Type B pancreatic cell (in vitro differentiated cells): ENCODE data around the gene EHD1. TPM values are rescaled to one million over a fixed set of nuclear protein-coding genes. Genes with fewer than 3 reads are reported as not detected.

ENCODE experiments used
- DNase-seq: peaks from one replicate; pipeline ENCODE4 v3.0.0; 2021; ENCODE audit warnings: mixed read lengths; ENCODE audit not compliant: unreplicated experiment; ENCODE audit errors: extremely low spot score
- H3K27ac Mint-ChIP-seq: 2 replicates; pipeline ENCODE4 v1.8.0; 2021; ENCODE audit warnings: mild to moderate bottlenecking, mixed read lengths
- H3K27me3 Mint-ChIP-seq: 2 replicates; pipeline ENCODE4 v1.8.0; 2021; ENCODE audit warnings: mixed read lengths
- H3K36me3 Mint-ChIP-seq: 2 replicates; pipeline ENCODE4 v1.8.0; 2021; ENCODE audit warnings: mixed read lengths
- H3K4me1 Mint-ChIP-seq: one replicate; pipeline ENCODE4 v1.8.0; 2021; ENCODE audit warnings: mixed read lengths; ENCODE audit not compliant: unreplicated experiment
- H3K4me3 Mint-ChIP-seq: 2 replicates; pipeline ENCODE4 v1.8.0; 2021; ENCODE audit warnings: mild to moderate bottlenecking, mixed read lengths
- H3K9me3 Mint-ChIP-seq: 2 replicates; pipeline ENCODE4 v1.8.0; 2021; ENCODE audit warnings: mixed read lengths
- CTCF ChIP-seq: fragments of 200-600 bp; sonication (generic); conservative IDR thresholded peaks from 2 replicates; pipeline ENCODE4 v1.5.0; 2021; ENCODE audit warnings: antibody characterized with exemption, mild to moderate bottlenecking
- total RNA-seq: library from RNA; stranded (reverse); gene quantifications from 2 replicates; pipeline ENCODE4 v1.2.1, GENCODE V29; 2021; ENCODE audit warnings: low replicate concordance

Gene EHD1
- total RNA-seq, 1 donor from 2014 or later = 86.6 TPM

DNA sequence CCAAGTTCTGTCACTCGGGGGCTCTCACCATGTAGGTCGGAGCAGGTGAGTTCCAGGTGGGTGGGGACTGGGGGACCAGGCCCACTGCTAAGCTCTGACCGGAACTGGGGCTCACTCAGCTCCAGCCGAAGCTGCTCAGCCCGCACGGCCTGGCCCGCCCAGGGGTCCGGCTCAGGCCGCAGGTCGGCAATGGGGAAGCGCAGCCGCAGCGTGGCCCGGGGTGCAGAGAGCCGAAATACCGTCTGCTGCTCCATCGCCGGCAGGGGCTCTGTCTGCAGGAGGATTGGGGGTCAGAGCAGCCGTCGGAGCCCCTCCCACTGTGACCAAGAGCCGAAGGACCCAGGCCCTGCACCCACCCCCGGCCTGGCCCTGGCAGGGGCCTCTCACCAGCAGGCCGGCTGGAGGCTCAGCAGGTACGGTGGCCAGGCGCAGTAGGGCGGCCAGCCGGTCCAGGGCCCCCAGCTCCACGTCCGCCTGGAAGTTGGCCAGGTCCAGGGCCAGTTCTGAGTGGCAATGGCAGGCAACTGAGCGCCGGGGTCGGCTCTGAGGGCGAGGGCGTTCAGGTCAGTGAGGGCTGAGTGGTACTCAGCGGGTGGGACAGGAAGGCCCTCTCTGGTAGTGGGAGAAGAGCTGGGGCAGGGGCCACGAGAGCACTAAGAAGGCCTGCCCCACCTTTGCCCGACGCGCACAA lies 31.4 kb upstream of the EHD1 start:
- H3K9me3 Mint-ChIP-seq = no peaks in the 10 kb centered on the region
- H3K4me3 Mint-ChIP-seq = no peak overlapping the region
- peaks cover 4% of the 10 kb centered on the region for H3K36me3 Mint-ChIP-seq
- H3K27me3 Mint-ChIP-seq = no peaks in the 10 kb centered on the region
- no peak for DNase-seq
- H3K27ac Mint-ChIP-seq = no peak overlapping the region
- no peak for TF ChIP-seq CTCF
- H3K4me1 Mint-ChIP-seq = no peaks in the 10 kb centered on the region

DNA sequence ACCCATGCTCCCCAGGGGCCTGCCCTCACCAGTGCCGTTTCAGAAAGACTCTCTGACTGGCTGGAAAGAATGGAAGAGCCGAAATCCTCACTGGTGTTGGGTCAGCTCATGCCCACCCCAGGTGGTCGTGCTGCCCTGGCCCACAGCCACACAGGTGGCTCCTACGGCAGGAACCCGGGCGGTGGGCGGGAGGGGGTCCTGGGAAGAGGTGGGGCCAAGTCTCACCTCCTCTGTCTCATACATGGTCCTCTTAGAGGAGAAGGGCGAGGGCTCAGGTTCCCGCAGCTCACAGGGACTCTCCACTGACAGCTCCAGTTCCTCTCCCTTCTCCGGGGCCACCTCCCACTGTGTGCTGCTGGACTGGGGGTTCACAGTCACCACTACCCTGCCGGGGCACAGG lies 30.3 kb upstream of the EHD1 start:
- no peaks in the 10 kb centered on the region for H3K27me3 Mint-ChIP-seq
- no peak overlapping the region for H3K4me3 Mint-ChIP-seq
- no peak for DNase-seq
- no peaks in the 10 kb centered on the region for H3K4me1 Mint-ChIP-seq
- no peak for TF ChIP-seq CTCF
- peaks cover 4% of the 10 kb centered on the region for H3K36me3 Mint-ChIP-seq
- H3K27ac Mint-ChIP-seq = no peak overlapping the region
- no peaks in the 10 kb centered on the region for H3K9me3 Mint-ChIP-seq

DNA sequence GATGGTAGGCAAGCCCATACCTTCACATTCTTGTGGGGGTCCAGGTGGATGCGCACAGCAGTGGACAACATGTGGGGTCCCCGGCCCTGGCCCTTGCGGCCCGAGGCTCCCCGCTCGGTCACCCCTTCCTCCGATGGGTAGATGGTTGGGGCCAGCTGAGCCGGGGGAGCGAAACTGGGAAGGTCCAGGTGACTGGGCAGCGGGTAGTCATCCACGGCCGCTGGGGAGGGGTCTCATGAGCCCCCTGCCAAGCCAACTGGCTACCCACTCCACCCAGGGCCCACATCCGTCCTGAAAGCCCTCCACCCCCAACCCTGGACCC lies 27.9 kb upstream of the EHD1 start:
- no peak for DNase-seq
- H3K27ac Mint-ChIP-seq = no peak overlapping the region
- no peak overlapping the region for H3K4me3 Mint-ChIP-seq
- H3K36me3 Mint-ChIP-seq = peaks cover 4% of the 10 kb centered on the region
- H3K4me1 Mint-ChIP-seq = no peaks in the 10 kb centered on the region
- no peaks in the 10 kb centered on the region for H3K27me3 Mint-ChIP-seq
- no peak for TF ChIP-seq CTCF
- no peaks in the 10 kb centered on the region for H3K9me3 Mint-ChIP-seq

GRCh38 chr11:64905516-64906313 lies 27.3 kb upstream of the EHD1 start:
- Mint-ChIP-seq H3K36me3 (peaks cover 4% of the 10 kb centered on the region), H3K27ac (no peak overlapping the region), H3K4me3 (no peak overlapping the region), H3K27me3 (no peaks in the 10 kb centered on the region), H3K4me1 (no peaks in the 10 kb centered on the region), H3K9me3 (no peaks in the 10 kb centered on the region)
- no peak for DNase-seq
- no peak for TF ChIP-seq CTCF

DNA sequence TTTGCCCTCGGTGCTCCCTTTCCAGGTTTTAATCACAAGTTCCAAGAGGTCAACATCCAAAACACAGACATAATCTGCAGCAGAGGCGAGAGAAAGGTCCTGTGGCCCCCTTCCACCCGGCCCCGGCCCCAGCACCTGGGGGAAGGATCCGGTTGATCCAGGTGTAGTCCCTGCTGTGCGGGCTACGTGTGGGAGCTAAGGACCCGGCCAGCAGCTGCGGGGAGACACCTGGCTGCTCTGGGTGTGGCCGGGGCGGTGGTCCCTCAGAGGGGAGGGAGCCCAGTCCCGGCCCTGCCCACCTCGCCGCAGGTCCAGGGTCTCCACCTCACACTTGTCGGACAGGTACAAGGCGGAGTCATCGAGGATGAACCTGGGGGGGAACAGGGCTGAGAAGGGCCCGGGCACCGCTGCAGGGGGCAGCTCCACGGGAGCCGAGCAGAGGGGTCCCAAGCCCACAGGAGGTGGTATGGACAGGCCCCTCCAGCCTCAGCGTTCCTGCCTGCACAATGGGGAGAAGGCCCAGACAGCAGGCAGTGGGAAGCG lies 24.9 kb upstream of the EHD1 start:
- no peak for DNase-seq
- no peak for TF ChIP-seq CTCF
- H3K36me3 Mint-ChIP-seq = peaks cover 8% of the 10 kb centered on the region
- no peaks in the 10 kb centered on the region for H3K27me3 Mint-ChIP-seq
- peaks cover 3% of the 10 kb centered on the region for H3K4me1 Mint-ChIP-seq
- no peak overlapping the region for H3K27ac Mint-ChIP-seq
- no peak overlapping the region for H3K4me3 Mint-ChIP-seq
- H3K9me3 Mint-ChIP-seq = no peaks in the 10 kb centered on the region
